NCI-H1105 (cell line): Measurements from ENCODE around the gene NCR3LG1.
A peak's percentile ranks its signal among the peaks of the same experiment; 100 is the strongest.

ENCODE experiments used
- DNase-seq: peaks from one replicate; lab custom pipeline; 2025; lab: John Stamatoyannopoulos, UW

The NCR3LG1 gene, protein sequence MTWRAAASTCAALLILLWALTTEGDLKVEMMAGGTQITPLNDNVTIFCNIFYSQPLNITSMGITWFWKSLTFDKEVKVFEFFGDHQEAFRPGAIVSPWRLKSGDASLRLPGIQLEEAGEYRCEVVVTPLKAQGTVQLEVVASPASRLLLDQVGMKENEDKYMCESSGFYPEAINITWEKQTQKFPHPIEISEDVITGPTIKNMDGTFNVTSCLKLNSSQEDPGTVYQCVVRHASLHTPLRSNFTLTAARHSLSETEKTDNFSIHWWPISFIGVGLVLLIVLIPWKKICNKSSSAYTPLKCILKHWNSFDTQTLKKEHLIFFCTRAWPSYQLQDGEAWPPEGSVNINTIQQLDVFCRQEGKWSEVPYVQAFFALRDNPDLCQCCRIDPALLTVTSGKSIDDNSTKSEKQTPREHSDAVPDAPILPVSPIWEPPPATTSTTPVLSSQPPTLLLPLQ

DNA sequence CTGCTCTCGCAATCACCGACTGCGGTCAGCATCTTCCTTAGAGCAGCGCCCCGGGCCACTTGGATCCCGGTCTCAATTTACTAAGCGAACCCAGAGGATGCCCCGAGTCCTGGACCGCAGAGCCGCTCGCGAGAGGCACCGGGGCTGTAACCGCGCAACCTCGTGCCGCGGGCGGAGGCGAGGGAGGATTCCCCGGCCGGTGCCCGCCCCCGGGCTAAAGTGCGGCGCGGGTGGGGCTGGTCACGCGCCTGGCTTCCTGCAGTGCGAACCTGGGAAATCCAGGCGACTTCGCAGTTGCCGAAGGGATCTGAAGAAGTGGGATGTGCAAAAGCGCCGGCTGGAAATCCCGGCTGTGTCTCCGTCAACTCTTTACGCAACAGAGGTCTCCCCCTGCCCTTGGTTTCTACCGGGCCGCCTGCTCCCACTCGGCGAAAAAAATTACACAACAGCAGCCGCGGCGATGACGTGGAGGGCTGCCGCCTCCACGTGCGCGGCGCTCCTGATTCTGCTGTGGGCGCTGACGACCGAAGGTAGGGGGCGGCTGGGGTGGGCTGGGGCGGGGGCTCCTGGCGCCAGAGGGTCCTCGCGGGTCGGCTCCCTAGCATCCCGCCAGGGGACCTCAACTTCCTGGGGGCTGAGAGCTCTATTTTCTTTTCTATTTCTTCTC, at the start of gene NCR3LG1:
TSS of gene NCR3LG1 (plus strand) at position 291 of the 667 bp plus-strand sequence. CDS start at position 461, 170 bp downstream.
- peak; percentile 23 for DNase-seq

- DNase-seq = no peak
Observed at GRCh38 chr11:17313349-17314231, 38.0 kb upstream of the NCR3LG1 start.

GRCh38 chr11:17314232-17314547, 37.4 kb upstream of the NCR3LG1 start:
- DNase-seq = no peak

DNA sequence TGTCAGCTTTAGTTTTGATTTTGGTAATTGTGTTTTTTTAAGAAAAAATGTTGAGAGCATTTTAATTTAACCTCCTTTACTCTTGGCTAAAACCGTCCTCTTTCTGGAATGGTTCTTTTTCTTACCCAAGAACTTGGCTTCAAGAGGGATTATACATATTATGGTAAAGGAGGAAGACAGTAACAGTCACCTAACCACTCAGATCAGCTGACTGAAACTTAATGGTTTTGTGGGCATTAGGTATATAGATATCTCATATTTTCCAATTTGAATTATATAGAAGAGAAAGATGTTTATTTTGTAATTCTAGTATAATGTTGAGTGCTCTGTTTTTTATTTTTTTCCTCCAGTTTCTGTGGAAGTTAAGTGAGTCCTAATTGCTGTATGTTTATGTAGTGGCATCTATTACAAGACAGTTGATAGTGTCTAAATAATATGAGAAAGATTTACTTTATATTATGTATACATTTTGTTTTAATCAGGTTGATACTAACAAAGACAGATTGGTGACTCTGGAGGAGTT, 36.6 kb upstream of the NCR3LG1 start:
- no peak for DNase-seq

DNA sequence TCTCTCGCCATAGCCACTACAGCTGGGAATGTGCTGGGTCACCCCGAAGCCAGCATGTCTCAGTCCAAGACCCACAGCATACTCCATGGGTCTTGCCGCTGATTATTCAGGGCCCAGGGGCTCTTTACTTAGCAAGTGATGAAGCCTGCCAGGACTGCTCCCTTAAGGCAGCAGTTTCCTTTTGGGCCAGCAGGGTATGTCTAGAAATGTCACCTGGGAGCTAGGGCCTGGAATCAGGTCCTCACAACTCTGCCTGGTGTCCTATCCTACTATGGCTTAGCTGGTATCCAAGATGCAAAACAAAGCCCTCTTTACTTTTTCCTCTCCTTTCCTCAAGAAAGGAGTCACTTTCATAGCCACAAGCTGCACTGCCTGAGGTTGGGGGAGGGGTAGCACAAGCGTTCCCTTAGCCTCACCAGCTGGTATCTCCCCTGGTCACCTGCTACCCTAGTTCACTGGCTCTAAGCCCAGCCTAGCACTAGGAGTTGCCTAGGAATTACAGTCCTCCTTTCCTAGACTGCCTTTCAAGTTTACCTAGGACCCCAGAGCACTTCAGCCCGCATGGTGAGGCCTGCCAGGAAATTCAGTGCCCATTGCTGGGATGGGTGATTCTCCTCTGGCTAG, 22.6 kb upstream of the NCR3LG1 start:
- peak; percentile 67 for DNase-seq

DNA sequence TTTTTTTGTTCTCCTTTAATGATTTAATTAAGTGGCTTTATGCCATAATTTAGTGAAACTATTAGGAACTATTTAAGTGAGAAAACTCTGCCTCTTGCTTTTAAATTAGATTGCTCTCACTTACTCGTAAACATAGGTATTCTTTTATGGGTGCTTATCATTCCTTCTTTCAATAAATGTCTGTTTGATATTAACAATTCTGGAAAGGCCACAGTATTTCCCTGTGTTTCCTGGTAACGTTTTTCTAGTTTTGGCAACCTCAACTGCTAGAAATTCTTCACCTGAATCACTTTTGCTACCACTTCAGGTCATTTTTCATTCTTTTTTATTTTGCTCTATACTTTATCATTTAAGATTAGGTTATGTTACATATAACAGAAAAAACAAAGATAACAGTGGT, 19.9 kb upstream of the NCR3LG1 start:
- no peak for DNase-seq

GRCh38 chr11:17333799-17334586, 17.6 kb upstream of the NCR3LG1 start:
- no peak for DNase-seq

DNA sequence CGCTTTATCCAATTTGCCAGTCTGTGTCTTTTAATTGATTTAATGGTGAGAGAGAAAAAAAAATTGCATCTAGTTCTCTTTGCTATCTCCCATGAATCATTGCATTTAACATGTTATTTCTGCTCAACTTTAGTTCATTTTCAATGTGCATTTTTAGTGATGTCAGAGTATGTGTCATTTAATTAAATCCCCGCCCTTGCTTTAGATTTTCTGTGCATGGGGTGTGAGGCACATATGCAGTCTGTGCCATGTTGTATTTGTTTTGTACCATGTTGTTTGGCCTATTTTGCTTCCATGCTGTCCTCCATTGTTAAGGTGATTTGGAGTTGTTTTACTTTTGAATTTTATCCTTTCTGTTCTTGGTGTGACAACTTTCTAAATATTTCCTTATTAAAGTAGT, 8.3 kb upstream of the NCR3LG1 start:
- DNase-seq = no peak

- DNase-seq = no peak
Observed at GRCh38 chr11:17343907-17344306, 7.7 kb upstream of the NCR3LG1 start.

- no peak for DNase-seq
Observed at GRCh38 chr11:17347676-17348075, 3.9 kb upstream of the NCR3LG1 start.

DNA sequence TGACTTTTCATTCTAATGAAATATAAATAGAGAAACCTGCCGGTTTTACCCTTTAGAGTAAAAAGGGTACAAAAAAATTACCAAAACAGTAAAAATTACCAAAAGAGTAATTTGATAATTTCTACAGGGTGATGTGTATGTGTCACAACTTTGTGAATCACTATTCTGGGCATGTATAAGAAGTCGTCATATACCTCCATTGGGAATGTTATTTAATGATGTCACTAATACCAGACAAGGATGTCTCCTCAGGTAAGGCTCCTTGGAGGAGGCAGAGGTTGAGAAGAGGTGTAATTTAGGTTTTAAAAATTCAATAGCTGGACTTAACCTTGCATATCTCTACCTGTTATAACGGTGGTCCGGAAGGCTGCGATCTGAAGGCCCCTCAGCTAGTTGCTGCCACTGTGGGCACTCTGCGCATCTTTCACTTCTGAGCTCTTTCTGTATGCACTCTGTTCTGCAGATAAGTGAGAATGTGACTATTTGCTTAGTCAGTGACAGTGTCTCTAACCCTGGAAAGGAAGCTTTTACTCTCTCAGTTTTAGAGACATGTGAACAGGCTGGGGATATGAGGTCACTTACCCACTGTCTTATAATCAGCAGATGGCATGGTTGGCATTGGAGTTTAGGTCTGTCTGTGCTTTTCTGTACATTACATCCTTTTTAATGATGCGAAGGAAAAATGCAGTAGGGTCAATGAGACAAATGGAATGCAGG, 987 bp upstream of the NCR3LG1 start:
- DNase-seq = no peak

DNA sequence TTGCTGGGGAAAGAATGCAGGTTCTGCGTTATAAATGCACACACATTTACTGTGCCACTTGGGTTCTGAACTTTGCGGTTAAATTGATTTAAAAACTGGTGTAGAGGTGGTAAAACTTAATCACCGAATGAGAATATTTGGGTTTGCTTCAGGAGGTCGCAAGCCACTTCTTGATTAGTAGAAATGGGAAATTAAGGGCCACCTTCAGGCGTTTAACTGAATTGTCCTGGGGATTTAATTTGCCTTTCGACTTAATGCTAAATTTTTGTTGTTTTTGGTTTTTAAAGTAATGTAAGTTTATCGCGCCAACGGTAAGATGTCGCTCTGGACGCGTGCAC, 459 bp upstream of the NCR3LG1 start:
- DNase-seq = no peak

DNA sequence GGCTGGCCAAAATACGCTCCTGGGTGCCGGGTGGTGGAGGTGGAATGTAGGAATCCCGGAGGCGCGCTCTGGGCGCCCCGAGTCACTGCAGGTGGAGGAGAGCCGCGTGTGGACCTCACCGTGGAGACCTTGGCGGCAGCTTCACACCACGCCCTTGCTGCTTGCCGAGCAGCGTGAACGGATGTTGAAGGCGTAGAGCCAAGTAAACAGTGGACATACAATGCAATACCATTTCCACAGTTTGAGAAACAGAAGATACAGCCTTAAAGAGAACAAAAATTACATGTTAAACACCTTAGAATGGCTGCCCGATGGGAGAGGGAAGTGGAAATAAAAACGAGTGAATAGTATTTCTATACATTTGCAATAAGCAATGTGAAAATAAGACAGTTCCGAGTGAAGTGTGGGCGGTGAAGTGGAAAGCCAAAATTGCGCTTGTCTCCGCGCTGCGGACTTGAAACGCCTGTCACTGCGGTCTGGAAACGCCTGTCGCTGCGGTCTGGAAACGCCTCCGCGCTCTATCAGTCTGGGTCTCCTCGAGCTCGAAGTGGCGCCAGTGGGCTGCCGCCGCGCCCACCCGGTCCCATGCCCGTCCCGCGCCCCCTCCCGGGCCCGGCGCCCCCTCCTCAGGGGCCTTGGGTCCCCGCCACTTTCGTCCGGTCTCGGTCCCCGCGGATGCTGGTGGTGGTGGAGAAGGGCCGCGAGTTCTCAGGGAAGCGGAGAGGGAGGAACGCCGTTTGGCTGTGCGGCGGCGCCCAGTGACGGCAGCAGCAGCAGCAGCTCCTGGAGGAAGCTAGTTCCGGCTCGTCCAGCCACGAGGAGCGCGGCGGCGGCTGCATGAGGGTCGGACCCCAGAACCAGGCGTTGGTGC, 1.6 kb downstream of the NCR3LG1 start:
- DNase-seq = peak; percentile 69

GRCh38 chr11:17353821-17354600, 2.4 kb downstream of the NCR3LG1 start:
- DNase-seq = no peak

- DNase-seq = peak; percentile 56
Observed at GRCh38 chr11:17354601-17354991, 3.0 kb downstream of the NCR3LG1 start.

GRCh38 chr11:17366495-17366894, 14.9 kb downstream of the NCR3LG1 start:
- DNase-seq = no peak

- DNase-seq = no peak
Observed at GRCh38 chr11:17368551-17368950, 17.0 kb downstream of the NCR3LG1 start.

GRCh38 chr11:17369094-17369493, 17.5 kb downstream of the NCR3LG1 start:
- DNase-seq = no peak
